BLaER1 (cell line): ENCODE results near the gene SOCS3.
A peak's percentile ranks its signal among the peaks of the same experiment; 100 is the strongest.

ENCODE experiments used
- H3K27ac ChIP-seq: shearing (Covaris generic); formaldehyde crosslinking; 2 replicates; pipeline ENCODE4 v1.8.1; 2022
- H3K27me3 ChIP-seq: shearing (Covaris generic); formaldehyde crosslinking; 2 replicates; pipeline ENCODE4 v1.8.1; 2022
- H3K36me3 ChIP-seq: shearing (Covaris generic); formaldehyde crosslinking; 2 replicates; pipeline ENCODE4 v1.8.1; 2022
- H3K4me1 ChIP-seq: shearing (Covaris generic); formaldehyde crosslinking; 2 replicates; pipeline ENCODE4 v1.8.1; 2022
- H3K4me2 ChIP-seq: shearing (Covaris generic); formaldehyde crosslinking; 2 replicates; pipeline ENCODE4 v1.8.1; 2022
- H3K4me3 ChIP-seq: shearing (Covaris generic); formaldehyde crosslinking; 2 replicates; pipeline ENCODE4 v1.8.1; 2022
- H3K9ac ChIP-seq: shearing (Covaris generic); formaldehyde crosslinking; 2 replicates; pipeline ENCODE4 v1.8.1; 2022
- H3K9me3 ChIP-seq: shearing (Covaris generic); formaldehyde crosslinking; 2 replicates; pipeline ENCODE4 v1.8.1; 2022
- H4K20me1 ChIP-seq: shearing (Covaris generic); formaldehyde crosslinking; 2 replicates; pipeline ENCODE4 v1.8.1; 2022
- Cebpa-rat ChIP-seq: shearing (Covaris generic); IDR thresholded peaks from 2 replicates; pipeline ENCODE4 v1.8.1; 2022

Gene SOCS3

DNA sequence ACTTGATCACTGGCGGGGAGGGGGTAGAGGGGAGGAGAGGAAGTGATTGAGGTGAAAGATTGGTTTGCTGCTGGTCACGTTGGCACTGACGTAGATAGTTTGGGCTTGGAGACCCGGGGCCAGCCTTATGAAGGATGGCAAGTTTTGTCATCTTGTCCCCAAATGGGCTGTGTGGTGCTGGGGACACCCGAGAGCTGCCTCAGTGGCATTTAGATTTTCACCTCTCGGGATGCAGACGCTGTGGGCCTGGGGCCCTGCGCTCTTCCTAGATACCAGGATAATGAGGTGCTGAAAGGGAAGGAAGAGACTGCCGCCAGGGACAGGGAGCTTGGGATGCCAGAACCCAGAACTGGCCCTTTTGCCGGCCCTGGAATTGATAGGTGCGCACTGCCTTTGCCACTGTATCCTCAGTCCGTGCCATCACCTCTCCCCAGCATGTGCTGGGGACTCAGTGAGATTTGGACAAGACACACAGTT, 1.4 kb upstream of the SOCS3 start:
- Histone ChIP-seq H3K4me2 (peak overlapping the region; percentile 100; the same call in 1 of the 2 replicates), H3K27me3 (peaks cover 57% of the 10 kb centered on the region), H3K4me3 (no peak overlapping the region), H3K4me1 (peaks cover 45% of the 10 kb centered on the region), H3K27ac (no peak overlapping the region), H3K9ac (no peak overlapping the region), H3K9me3 (no peaks in the 10 kb centered on the region), H3K36me3 (no peaks in the 10 kb centered on the region), H4K20me1 (peaks cover 28% of the 10 kb centered on the region)
- TF ChIP-seq Cebpa-rat = no peak

DNA sequence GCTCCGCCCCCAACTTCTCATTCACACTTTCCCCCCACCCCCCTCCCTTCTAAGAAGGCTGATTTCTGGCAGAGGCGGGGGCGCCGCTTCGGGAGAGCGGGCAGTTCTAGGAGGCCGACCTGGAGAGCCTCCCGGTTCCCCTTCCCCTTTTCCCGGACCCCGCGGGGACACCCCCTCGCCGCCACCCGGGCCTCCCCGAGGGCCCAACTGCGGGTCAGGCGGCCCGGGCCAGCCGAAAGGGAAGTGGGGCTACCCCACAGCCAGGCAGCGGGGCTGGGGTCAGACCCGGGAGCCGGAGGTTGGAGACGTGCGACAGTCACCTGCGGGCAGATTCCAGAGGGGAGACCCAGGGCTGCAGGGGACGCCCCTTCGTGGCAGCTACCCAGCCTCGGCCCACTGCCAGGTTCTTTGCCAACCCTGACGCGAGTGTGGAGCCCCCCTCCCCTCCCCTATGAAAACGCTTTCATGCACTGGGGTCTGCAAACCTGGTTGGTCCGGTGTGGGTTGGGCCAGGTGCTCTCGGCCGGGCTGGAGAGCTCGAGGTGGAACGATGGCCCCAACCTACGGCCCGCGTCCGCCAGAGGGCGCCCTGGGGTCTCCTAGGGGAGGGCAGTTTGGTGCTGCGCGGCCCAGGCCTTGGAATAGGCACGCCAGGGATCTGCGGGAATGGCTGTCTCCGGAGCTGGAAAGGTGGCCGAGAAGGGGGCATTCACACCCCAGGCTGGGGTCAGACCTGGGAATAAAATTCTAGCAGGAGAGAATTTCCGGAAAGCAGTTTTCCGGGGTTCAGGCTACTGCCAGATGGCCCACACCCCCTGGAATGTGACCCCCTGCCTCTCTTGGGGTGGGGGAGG, 721 bp upstream of the SOCS3 start:
- Histone ChIP-seq H3K4me1 (peaks cover 42% of the 10 kb centered on the region), H3K4me3 (peak overlapping the region; percentile 69), H3K27ac (no peak overlapping the region), H3K9ac (peak overlapping the region; percentile 48; the same call in 1 of the 2 replicates), H3K9me3 (no peaks in the 10 kb centered on the region), H3K27me3 (peaks cover 63% of the 10 kb centered on the region), H3K36me3 (no peaks in the 10 kb centered on the region), H4K20me1 (peaks cover 28% of the 10 kb centered on the region), H3K4me2 (peak overlapping the region; percentile 100)
- TF ChIP-seq Cebpa-rat = no peak

DNA sequence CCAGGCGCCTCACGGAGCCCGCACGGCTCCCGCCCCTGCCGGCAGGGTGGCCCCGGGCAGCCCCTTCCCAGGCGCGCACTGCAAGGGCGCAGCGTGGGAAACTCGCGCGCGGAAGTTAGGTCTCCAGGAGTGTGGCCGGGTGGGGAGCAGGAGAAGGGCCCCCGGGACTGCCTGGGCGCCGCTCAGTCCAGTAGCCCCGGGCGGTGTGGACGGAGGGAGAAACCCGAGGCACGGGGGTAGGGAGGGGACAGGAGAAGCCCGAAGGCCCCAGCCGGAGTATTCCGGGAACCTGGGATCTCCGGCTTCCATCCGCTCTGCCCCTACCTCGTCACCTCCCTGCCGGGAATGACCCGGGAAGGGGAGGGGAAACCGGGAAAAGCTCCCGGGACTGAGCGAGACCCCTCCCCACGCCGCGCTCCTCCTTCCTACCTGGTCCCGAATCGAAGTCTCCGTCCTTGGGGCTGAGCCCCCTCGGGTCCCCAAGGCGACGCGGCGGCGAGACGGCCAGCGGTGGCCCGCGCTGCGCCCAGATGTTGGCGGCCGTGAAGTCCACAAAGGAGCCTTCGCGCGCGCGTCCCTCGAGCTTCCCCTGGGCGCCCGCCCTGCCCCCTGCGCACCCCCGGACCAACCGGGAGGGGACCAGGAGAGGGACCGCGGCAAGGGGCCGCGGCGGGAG, 418 bp downstream of the SOCS3 start:
- peak overlapping the region; percentile 63; the same call in 1 of the 2 replicates for H3K9ac ChIP-seq
- peak overlapping the region; percentile 100 for H3K4me2 ChIP-seq
- no peak overlapping the region for H3K27ac ChIP-seq
- H3K4me1 ChIP-seq = peaks cover 31% of the 10 kb centered on the region
- peaks cover 62% of the 10 kb centered on the region for H3K27me3 ChIP-seq
- peak overlapping the region; percentile 69 for H3K4me3 ChIP-seq
- H3K36me3 ChIP-seq = no peaks in the 10 kb centered on the region
- peaks cover 28% of the 10 kb centered on the region for H4K20me1 ChIP-seq
- TF ChIP-seq Cebpa-rat = no peak
- H3K9me3 ChIP-seq = no peaks in the 10 kb centered on the region

DNA sequence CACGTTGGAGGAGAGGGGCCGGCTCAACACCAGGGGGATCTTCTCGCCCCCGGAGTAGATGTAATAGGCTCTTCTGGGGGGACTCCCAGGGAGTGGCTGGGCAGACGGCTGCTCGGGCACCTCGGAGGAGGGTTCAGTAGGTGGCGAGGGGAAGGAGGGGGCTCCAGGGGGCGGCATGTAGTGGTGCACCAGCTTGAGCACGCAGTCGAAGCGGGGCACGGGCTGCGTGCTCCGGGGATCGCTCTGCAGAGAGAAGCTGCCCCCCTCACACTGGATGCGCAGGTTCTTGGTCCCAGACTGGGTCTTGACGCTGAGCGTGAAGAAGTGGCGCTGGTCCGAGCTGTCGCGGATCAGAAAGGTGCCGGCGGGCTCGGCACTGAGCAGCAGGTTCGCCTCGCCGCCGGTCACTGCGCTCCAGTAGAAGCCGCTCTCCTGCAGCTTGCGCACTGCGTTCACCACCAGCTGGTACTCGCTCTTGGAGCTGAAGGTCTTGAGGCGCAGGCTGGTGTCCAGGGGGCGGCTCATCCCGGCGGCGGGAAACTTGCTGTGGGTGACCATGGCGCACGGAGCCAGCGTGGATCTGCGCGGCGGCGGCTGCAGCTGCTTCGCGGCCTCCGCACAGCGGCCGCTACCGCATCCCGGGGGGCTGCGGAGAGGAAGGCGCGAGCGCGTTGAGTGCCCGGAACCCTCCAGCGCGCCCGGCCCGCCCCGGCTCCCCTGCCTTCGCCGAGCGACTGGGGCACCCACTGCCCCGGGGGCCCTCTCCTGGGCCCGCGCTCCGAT, 1.1 kb downstream of the SOCS3 start:
- H3K4me1 ChIP-seq = peaks cover 25% of the 10 kb centered on the region
- H3K9me3 ChIP-seq = no peaks in the 10 kb centered on the region
- H3K9ac ChIP-seq = no peak overlapping the region
- H4K20me1 ChIP-seq = peaks cover 28% of the 10 kb centered on the region
- peak overlapping the region; percentile 100 for H3K4me2 ChIP-seq
- H3K36me3 ChIP-seq = no peaks in the 10 kb centered on the region
- H3K4me3 ChIP-seq = peak overlapping the region; percentile 69
- no peak for TF ChIP-seq Cebpa-rat
- H3K27ac ChIP-seq = no peak overlapping the region
- peaks cover 67% of the 10 kb centered on the region for H3K27me3 ChIP-seq

DNA sequence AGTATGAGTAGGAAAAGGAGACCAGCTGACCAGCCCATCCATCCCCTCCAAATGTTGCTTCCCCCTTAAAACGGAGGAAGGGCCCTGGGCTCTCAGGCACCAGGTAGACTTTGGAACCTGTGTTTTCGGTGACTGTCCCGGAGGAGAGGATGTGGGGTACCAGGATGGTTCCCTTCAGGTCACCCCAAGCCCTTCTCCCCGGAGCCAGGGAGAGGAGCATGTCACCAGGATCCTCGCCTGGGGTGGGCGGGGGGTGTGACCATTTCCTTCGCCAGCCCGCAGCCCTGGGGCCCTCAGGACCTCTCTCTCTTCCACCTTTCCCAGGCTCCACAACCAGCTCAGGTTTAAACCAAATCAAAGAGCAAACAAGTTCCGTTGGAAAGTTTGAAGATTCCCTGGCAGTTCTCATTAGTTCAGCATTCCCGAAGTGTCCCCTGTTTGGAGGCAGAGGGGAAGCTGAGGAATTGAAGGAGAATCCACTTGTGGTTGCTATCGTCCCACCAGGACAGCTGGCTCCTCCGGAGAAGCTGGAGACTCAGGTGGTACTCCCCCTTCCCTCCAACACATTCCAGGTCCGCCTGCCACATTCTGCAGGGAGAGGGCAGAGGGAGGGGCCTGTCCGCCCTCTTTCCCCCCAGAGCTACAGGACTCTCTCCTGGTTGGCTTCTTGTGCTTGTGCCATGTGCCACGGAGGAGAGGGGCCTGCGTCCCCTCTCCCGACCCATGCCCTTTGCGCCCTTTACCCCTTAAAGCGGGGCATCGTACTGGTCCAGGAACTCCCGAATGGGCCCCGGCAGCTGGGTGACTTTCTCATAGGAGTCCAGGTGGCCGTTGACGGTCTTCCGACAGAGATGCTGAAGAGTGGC, 2.0 kb downstream of the SOCS3 start:
- no peak for TF ChIP-seq Cebpa-rat
- Histone ChIP-seq H3K4me3 (no peak overlapping the region), H3K27ac (no peak overlapping the region), H3K27me3 (peaks cover 74% of the 10 kb centered on the region), H3K9me3 (no peaks in the 10 kb centered on the region), H3K4me1 (peaks cover 32% of the 10 kb centered on the region), H4K20me1 (peaks cover 28% of the 10 kb centered on the region), H3K36me3 (no peaks in the 10 kb centered on the region), H3K4me2 (no peak overlapping the region), H3K9ac (no peak overlapping the region)

DNA sequence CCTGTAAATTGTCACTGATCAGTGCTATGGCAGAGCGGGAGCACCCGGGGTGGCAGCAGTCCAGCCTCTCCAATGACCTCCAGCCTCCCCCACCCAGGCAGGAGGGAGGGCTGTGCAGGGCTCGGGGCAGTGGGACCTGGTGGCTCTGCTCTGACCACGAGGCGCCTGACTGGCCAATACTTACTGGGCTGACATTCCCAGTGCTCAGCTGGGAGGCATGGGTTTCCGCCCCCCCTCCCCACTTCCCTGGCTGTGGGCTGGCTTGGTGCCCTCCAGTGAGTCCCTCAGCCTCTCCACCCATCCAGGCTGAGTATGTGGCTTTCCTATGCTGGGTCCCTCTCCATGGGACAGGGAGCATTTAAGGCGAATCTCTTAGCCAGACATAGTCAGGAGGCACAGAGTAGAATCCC, 2.7 kb downstream of the SOCS3 start:
- Histone ChIP-seq H3K27me3 (peaks cover 74% of the 10 kb centered on the region), H3K9ac (no peak overlapping the region), H3K4me1 (peaks cover 38% of the 10 kb centered on the region), H4K20me1 (peaks cover 28% of the 10 kb centered on the region), H3K27ac (no peak overlapping the region), H3K36me3 (no peaks in the 10 kb centered on the region), H3K4me3 (no peak overlapping the region), H3K4me2 (no peak overlapping the region), H3K9me3 (no peaks in the 10 kb centered on the region)
- no peak for TF ChIP-seq Cebpa-rat

DNA sequence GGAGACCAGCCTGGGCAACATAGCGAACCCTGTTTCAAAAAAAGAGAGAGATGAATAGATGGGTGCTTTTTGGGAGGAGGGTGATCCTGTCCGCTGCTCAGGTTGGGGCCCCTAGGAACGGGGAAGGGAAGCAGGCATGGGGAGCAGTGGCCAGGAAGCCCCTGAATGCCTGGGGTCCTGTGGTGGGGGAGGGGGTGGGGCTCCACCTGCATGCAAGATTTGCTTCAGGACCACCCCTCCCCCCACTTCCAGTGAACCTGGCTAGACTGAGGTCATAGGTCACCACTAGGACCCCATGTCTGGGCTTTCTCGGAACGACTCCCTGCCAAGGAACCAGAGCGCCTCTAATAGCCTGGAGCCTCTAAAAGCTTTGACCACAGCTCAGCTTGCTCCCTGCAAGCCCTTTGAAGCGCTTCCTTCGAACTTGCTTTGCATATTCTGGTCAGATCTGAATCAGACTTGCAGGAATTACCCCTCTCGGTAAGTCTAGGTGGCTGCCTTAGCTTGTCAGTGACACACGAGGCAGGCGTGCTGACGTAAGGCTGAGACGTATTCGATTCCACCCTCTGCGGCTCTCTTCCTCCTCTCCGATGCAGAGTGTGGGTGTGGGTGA, 3.7 kb downstream of the SOCS3 start:
- no peak overlapping the region for H3K9ac ChIP-seq
- no peaks in the 10 kb centered on the region for H3K9me3 ChIP-seq
- peaks cover 28% of the 10 kb centered on the region for H4K20me1 ChIP-seq
- TF ChIP-seq Cebpa-rat = no peak
- no peak overlapping the region for H3K4me3 ChIP-seq
- H3K27me3 ChIP-seq = peaks cover 74% of the 10 kb centered on the region
- peak overlapping the region; percentile 30 for H3K4me2 ChIP-seq
- peaks cover 48% of the 10 kb centered on the region for H3K4me1 ChIP-seq
- no peak overlapping the region for H3K27ac ChIP-seq
- H3K36me3 ChIP-seq = no peaks in the 10 kb centered on the region

DNA sequence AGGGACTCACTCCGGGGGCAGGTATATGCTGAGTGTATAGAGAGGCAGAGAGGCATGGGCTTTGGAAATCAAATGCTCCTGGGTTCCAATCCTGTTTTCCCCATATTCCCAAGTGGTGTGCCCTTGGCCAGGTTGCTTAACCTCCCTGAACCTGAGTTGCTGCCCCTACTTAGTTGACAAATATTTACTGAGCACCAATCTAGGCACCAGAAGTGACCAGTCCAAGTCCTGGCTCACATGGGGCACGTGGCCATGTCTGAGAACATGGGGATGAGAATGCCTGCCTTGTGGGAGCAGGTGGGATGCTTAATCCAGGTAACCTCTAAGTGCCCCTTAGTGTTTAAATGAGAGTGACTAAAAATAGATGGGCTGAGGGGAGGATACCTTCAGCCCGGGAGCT, 4.2 kb downstream of the SOCS3 start:
- H3K4me3 ChIP-seq = no peak overlapping the region
- H3K4me2 ChIP-seq = no peak overlapping the region
- H3K9ac ChIP-seq = no peak overlapping the region

More for the DNA sequence above, 4.2 kb downstream of the SOCS3 start:
- H4K20me1 ChIP-seq = peaks cover 28% of the 10 kb centered on the region
- H3K27me3 ChIP-seq = peaks cover 71% of the 10 kb centered on the region
- H3K4me1 ChIP-seq = peaks cover 50% of the 10 kb centered on the region
- no peaks in the 10 kb centered on the region for H3K36me3 ChIP-seq
- no peaks in the 10 kb centered on the region for H3K9me3 ChIP-seq
- no peak for TF ChIP-seq Cebpa-rat
- no peak overlapping the region for H3K27ac ChIP-seq
